ENCODE data around the gene OR51I1. TPM values are rescaled to one million over a fixed set of nuclear protein-coding genes. Genes with fewer than 3 reads are reported as not detected.

Gene OR51I1
- 0.22 TPM in 1 of 2 replicates, not detected in the other for total RNA-seq

GRCh38 chr11:5441414-5441813 lies at the start of gene OR51I1:
Gene OR51I1, minus strand, starts transcription at chr11:5441514. Its CDS starts 0 bp downstream, at chr11:5441514.

DNA sequence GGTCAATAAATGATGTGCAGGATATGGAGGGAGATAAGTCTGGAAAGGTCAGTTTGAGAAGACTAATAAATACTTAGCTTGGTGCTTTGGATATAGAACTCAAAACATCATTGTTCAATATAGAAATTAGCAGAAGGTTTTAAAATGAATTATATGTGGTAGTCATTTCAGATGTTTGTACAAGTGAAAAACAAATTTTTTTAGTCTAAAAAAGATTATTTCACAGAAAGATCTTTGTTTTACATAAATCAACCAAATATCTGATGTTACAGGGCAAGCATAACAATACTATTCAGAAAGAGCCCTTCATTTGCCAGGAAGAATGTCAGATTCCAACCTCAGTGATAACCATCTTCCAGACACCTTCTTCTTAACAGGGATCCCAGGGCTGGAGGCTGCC lies 47.1 kb upstream of the OR51I1 start, which contains the start of gene OR52D1:
Gene OR52D1 (plus strand): TSS at position 301 of the 400 bp plus-strand sequence. CDS start 22 bp downstream, at position 323.

GRCh38 chr11:5449023-5449422 lies 7.7 kb upstream of the OR51I1 start, which contains the start of gene OR51I2:
Gene OR51I2, plus strand, starts transcription at chr11:5449323. Its CDS starts 4,166 bp downstream, at chr11:5453489.

GRCh38 chr11:5421811-5422210 lies 19.5 kb downstream of the OR51I1 start, which contains the start of gene OR51Q1:
Gene OR51Q1, plus strand, starts transcription at chr11:5422111. Its CDS starts 90 bp downstream, at chr11:5422201.

Other genes starting within 250 kb of the OR51I1 start
- gene OR51V1, start 240.8 kb downstream of the OR51I1 start, total RNA-seq, result not detected in 2 replicates
- gene HBB, start 214.4 kb downstream of the OR51I1 start, total RNA-seq, result not detected in 2 replicates
- gene HBD, start 207.0 kb downstream of the OR51I1 start, total RNA-seq, result not detected in 2 replicates
- gene HBG1, start 191.7 kb downstream of the OR51I1 start, total RNA-seq, result not detected in 2 replicates
- gene HBG2, start 186.7 kb downstream of the OR51I1 start, total RNA-seq, result not detected in 2 replicates
- not detected in 2 replicates for gene HBE1, start 171.6 kb downstream of the OR51I1 start, total RNA-seq
- gene OR51B4, start 139.6 kb downstream of the OR51I1 start, total RNA-seq, result not detected in 2 replicates
- not detected in 2 replicates for gene OR51B2, start 117.2 kb downstream of the OR51I1 start, total RNA-seq
- gene OR51B5, start 98.0 kb downstream of the OR51I1 start, total RNA-seq, result 0.11 and 0.26 TPM in 2 replicates
- gene OR51B6, start 90.0 kb downstream of the OR51I1 start, total RNA-seq, result not detected in 2 replicates
- gene OR51M1, start 57.7 kb downstream of the OR51I1 start, total RNA-seq, result not detected in 2 replicates
- gene OR51Q1, start 19.4 kb downstream of the OR51I1 start, total RNA-seq, result not detected in 2 replicates
- not detected in 2 replicates for gene OR51I2, start 7.8 kb upstream of the OR51I1 start, total RNA-seq
- not detected in 2 replicates for gene OR52D1, start 47.2 kb upstream of the OR51I1 start, total RNA-seq
- gene UBQLN3, start 68.4 kb upstream of the OR51I1 start, total RNA-seq, result 0.11 and 0.13 TPM in 2 replicates
- gene UBQLNL, start 75.2 kb upstream of the OR51I1 start, total RNA-seq, result 0.39 and 0.65 TPM in 2 replicates
- gene OR52H1, start 107.0 kb upstream of the OR51I1 start, total RNA-seq, result 0.65 and 1.0 TPM in 2 replicates
- not detected in 2 replicates for gene OR52B6, start 139.4 kb upstream of the OR51I1 start, total RNA-seq
- gene TRIM6, start 155.1 kb upstream of the OR51I1 start, total RNA-seq, result 9.4 and 9.7 TPM in 2 replicates
- 12.3 and 15.6 TPM in 2 replicates for gene TRIM34, start 183.5 kb upstream of the OR51I1 start, total RNA-seq
- 31.6 and 35.8 TPM in 2 replicates for gene TRIM5, start 243.6 kb upstream of the OR51I1 start, total RNA-seq
- 39.1 and 76.3 TPM in 2 replicates for gene TRIM22, start 248.3 kb upstream of the OR51I1 start, total RNA-seq

Data from articular chondrocyte of knee joint (primary cell).